GM08714 (cell line): ENCODE results near the gene NINL.
"Not testable (repeated sequence)": the region's sequence is repeated elsewhere in the genome, so short reads cannot be mapped to it uniquely, and the experiment has no call there.

Experiments
- H3K4me3 ChIP-seq: fragments of 200-500 bp; sonication (Bioruptor generic); 2 replicates; pipeline ENCODE4 v1.5.1; 2014; ENCODE audit warnings: mild to moderate bottlenecking, low read length, inconsistent platforms
- ZNF274 ChIP-seq: IDR thresholded peaks from 2 replicates; pipeline ENCODE4 v1.6.1; 2012; ENCODE audit warnings: mild to moderate bottlenecking, low read depth, low read length

NINL gene

DNA sequence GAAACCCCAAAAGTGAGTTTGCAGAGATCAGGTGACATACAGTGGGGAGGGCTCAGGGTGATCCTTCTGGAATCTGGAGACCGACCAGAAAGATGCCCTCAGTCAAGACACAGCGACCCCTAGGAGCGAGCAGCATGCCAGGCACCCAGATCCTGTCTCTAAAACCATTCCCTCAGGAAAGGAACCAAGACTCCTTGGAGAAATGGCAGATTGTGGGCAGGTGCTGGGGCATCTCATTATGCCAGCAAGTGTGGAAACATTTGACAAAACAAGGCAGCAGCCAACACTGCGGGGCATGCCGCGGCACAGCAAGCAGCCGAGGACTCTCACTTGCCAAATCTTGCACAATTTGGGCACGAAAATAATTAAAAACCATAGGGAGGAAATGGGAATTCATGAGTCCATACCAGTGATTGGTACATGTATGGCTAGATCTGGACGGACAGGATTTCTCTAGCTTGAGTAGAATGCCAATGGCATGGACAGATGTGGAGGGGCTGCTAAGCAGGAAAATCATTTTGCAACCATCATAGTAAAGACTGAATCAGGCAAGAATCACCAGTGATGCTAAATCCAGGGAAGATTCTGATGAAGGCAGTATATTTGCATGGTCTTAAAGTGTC, 101.0 kb downstream of the NINL start:
- H3K4me3 ChIP-seq, result no peak overlapping the region

DNA sequence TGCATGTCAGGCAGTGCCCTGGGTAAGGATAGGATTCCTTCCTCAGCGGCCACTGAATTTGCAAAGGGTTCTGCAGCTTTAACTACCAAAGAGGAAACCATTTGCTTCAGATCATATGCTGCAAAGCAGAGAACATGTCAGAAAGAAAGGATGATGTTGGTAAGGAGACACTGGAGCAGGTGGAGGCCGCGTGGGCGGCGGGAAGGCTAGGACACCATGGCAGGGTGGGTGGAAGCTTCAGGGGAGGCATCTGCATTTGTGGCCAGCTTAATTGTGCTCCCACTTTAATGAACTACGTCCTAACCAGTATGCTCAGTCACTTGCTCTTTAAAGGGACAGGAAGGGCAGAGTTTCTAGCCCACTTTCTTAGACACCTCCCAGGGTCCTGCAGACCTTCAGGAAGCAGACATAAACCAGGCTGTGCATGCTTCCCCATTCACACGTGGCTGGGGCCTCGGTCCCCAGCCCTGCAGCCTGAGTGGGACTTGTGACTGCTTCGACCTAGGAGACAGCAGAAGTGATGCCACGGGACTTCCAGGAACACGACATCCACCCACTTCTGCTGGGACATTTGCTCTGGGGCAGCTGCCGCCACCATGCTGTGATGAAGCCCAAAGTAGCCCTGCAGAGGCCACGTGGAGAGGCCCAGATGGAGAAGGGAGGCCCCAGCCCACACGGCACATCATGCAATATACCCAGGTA, 101.7 kb downstream of the NINL start:
- TF ChIP-seq ZNF274, result no peak
- H3K4me3 ChIP-seq, result no peak overlapping the region

More for the DNA sequence above, 101.0 kb downstream of the NINL start:
- TF ChIP-seq ZNF274, result no peak

GRCh38 chr20:25481918-25482253, 103.4 kb downstream of the NINL start:
- H3K4me3 ChIP-seq, result no peak overlapping the region
- no peak for TF ChIP-seq ZNF274

GRCh38 chr20:25481235-25481917, 104.0 kb downstream of the NINL start:
- no peak overlapping the region for H3K4me3 ChIP-seq
- TF ChIP-seq ZNF274, result no peak

DNA sequence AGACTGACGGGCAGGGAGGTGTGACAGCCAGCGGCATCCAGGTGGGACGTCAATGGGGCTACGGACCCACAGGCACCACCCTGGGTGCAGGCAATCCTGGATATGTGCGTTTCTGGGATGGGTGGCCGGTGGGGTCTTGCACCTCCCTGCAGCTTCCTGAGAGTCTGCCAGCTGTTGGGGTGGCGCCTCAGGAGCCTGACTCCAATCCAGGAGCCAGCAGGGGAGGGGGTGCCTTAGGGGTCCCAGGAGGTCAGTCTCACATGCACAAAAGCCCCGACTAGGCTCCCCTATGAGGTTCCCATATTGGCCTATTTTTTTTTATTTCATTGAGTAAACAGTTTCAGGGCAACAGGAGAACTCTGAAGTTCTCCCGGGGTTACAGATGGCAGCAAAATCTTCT, 104.5 kb downstream of the NINL start:
- no peak for TF ChIP-seq ZNF274
- no peak overlapping the region for H3K4me3 ChIP-seq

- TF ChIP-seq ZNF274, result no peak
These were observed 105.2 kb downstream of the NINL start for GRCh38 chr20:25480156-25480555.

DNA sequence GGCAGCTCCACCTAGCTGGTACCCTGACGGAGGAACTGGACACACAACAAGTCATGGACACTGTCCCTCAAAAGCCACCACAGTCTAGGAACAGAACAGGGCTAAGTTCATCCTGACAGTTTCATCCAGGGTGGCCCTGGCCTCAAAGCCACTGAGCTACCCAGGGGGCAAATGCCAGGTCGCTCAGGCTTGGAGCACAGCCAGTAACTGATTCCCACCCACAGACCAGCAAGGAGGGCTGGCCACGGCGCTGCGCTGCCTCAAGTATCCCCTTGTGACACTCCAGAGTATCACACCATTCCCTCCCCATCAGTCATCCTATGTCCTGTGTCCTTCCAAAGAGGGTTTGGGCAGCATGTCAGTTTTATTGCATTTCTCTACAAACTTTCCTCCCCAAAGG, 105.7 kb downstream of the NINL start:
- no peak for TF ChIP-seq ZNF274
- no peak overlapping the region for H3K4me3 ChIP-seq

More at GRCh38 chr20:25480156-25480555, 105.2 kb downstream of the NINL start:
- no peak overlapping the region for H3K4me3 ChIP-seq

GRCh38 chr20:25478889-25479568, 106.3 kb downstream of the NINL start:
- no peak overlapping the region for H3K4me3 ChIP-seq
- TF ChIP-seq ZNF274, result no peak

- no peak overlapping the region for H3K4me3 ChIP-seq
- TF ChIP-seq ZNF274, result no peak
These were observed 108.1 kb downstream of the NINL start for GRCh38 chr20:25477014-25477882.

- H3K4me3 ChIP-seq, result no peak overlapping the region
- TF ChIP-seq ZNF274, result no peak
These were observed 109.0 kb downstream of the NINL start for GRCh38 chr20:25476106-25477013.

- H3K4me3 ChIP-seq, result not testable (repeated sequence)
These were observed 112.0 kb downstream of the NINL start for GRCh38 chr20:25473297-25473696.

DNA sequence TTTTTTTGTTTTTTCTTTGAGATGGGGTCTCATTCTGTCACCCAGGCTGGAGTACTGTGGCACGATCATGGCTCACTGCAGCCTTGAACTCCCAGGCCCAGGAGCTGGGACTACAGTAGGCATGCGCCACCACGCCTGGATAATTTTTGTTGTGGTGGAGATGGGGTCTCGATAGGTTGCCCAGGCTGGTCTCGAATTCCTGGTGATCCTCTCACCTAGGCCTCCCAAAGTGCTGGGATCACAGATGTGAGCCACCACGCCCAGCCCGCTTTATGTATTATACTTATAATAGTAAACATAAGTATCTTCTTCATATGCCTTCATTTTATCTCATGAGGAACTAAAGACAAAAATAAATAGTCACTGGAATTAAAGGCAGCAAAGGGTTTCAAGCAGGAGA, 114.3 kb downstream of the NINL start:
- no peak for TF ChIP-seq ZNF274
- no peak overlapping the region for H3K4me3 ChIP-seq

GRCh38 chr20:25470045-25470444, 115.3 kb downstream of the NINL start:
- TF ChIP-seq ZNF274, result no peak
- H3K4me3 ChIP-seq, result no peak overlapping the region
